A673 (cell line): ENCODE measurements around the gene EDN1.

ENCODE experiments used
- CTCF ChIP-seq: fragments of 300-800, 200-600 bp; sonication (generic); conservative IDR thresholded peaks from 2 replicates; pipeline ENCODE4 v1.5.1; 2017; ENCODE audit warnings: low read depth, mild to moderate bottlenecking, antibody characterized with exemption, low read length, moderate library complexity, mixed read lengths
- EZH2 ChIP-seq: fragments of 200-600 bp; sonication (generic); IDR thresholded peaks from 2 replicates; pipeline ENCODE4 v1.6.1; 2017; ENCODE audit warnings: borderline replicate concordance, low read depth, mild to moderate bottlenecking, mixed read lengths, antibody characterized with exemption, low read length; ENCODE audit not compliant: poor library complexity, severe bottlenecking

DNA sequence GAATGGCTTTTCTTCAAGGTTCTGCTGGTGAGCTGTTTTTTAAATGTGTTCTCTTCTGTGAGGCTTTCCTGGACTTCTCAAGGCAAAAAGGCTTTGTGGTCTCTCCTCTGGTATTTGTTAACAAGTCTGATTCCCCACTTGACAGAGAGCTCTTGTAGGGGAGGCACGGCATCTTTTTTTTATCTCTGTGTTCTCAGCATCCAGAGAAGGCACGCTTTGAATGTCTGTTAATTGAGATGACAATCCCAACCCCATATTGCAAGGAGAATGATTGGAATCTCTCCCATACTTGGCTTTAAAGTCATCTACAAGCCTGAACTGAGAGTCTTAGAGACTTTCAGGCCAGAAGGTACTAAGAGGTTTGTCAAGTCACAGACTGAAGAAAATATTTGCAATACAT is 22.6 kb downstream of the EDN1 start:
- no peak for TF ChIP-seq CTCF
- no peak for TF ChIP-seq EZH2
